Nephron progenitor cell (in vitro differentiated cells): ENCODE measurements around the gene CDKN2C.
A peak's percentile ranks its signal among the peaks of the same experiment; 100 is the strongest.

Experiments
- DNase-seq: peaks from one replicate; pipeline ENCODE4 v3.0.0; 2021
- H3K27ac Mint-ChIP-seq: 2 replicates; pipeline ENCODE4 v1.8.0; 2021; ENCODE audit warnings: mild to moderate bottlenecking, moderate library complexity, mixed read lengths
- H3K27me3 Mint-ChIP-seq: 2 replicates; pipeline ENCODE4 v1.8.0; 2021; ENCODE audit warnings: mild to moderate bottlenecking, low read depth, mixed read lengths; ENCODE audit not compliant: poor library complexity
- H3K36me3 Mint-ChIP-seq: 2 replicates; pipeline ENCODE4 v1.8.0; 2021; ENCODE audit warnings: low read depth, mixed read lengths
- H3K4me1 Mint-ChIP-seq: 2 replicates; pipeline ENCODE4 v1.8.0; 2021; ENCODE audit warnings: mixed read lengths
- H3K4me3 Mint-ChIP-seq: 2 replicates; pipeline ENCODE4 v1.8.0; 2021; ENCODE audit warnings: mild to moderate bottlenecking, moderate library complexity, mixed read lengths
- H3K9me3 Mint-ChIP-seq: 2 replicates; pipeline ENCODE4 v1.8.0; 2021; ENCODE audit warnings: mild to moderate bottlenecking, moderate library complexity, mixed read lengths
- CTCF ChIP-seq: fragments of 200-600 bp; sonication (generic); IDR thresholded peaks from 2 replicates; pipeline ENCODE4 v1.5.0; 2021; ENCODE audit warnings: antibody characterized with exemption

The CDKN2C gene

GRCh38 chr1:50969611-50970508 lies at the start of gene CDKN2C:
Gene CDKN2C (plus strand): TSS chr1:50970245. CDS start chr1:50970369, 124 bp downstream.
- no peaks in the 10 kb centered on the region for H3K36me3 Mint-ChIP-seq
- peaks cover 13% of the 10 kb centered on the region for H3K4me1 Mint-ChIP-seq
- H3K9me3 Mint-ChIP-seq: peaks cover 3% of the 10 kb centered on the region
- TF ChIP-seq CTCF: no peak
- peaks cover 96% of the 10 kb centered on the region for H3K27me3 Mint-ChIP-seq
- DNase-seq: peak; percentile 60
- H3K4me3 Mint-ChIP-seq: peak within 1 kb of the TSS; percentile 83
- H3K27ac Mint-ChIP-seq: no peak within 1 kb of the TSS

- no peak for TF ChIP-seq CTCF
- Mint-ChIP-seq H3K9me3 (peaks cover 58% of the 10 kb centered on the region), H3K4me3 (no peak overlapping the region), H3K27me3 (peaks cover 8% of the 10 kb centered on the region), H3K36me3 (peaks cover 61% of the 10 kb centered on the region), H3K4me1 (no peaks in the 10 kb centered on the region), H3K27ac (no peak overlapping the region)
- no peak for DNase-seq
These were observed 49.6 kb upstream of the CDKN2C start for GRCh38 chr1:50920409-50920808.

- H3K9me3 Mint-ChIP-seq: peaks cover 65% of the 10 kb centered on the region
- H3K27ac Mint-ChIP-seq: no peak overlapping the region
- H3K36me3 Mint-ChIP-seq: peaks cover 67% of the 10 kb centered on the region
- no peaks in the 10 kb centered on the region for H3K4me1 Mint-ChIP-seq
- no peak for TF ChIP-seq CTCF
- peaks cover 8% of the 10 kb centered on the region for H3K27me3 Mint-ChIP-seq
- no peak for DNase-seq
- no peak overlapping the region for H3K4me3 Mint-ChIP-seq
These were observed 49.0 kb upstream of the CDKN2C start for GRCh38 chr1:50921029-50921428.

GRCh38 chr1:50923564-50923963 lies 46.5 kb upstream of the CDKN2C start:
- TF ChIP-seq CTCF: no peak
- Mint-ChIP-seq H3K4me3 (no peak overlapping the region), H3K27ac (no peak overlapping the region), H3K27me3 (peaks cover 5% of the 10 kb centered on the region), H3K36me3 (peaks cover 81% of the 10 kb centered on the region), H3K4me1 (no peaks in the 10 kb centered on the region), H3K9me3 (peaks cover 78% of the 10 kb centered on the region)
- DNase-seq: no peak

GRCh38 chr1:50929376-50929958 lies 40.6 kb upstream of the CDKN2C start:
- H3K36me3 Mint-ChIP-seq: peaks cover 41% of the 10 kb centered on the region
- no peaks in the 10 kb centered on the region for H3K27me3 Mint-ChIP-seq
- H3K27ac Mint-ChIP-seq: no peak overlapping the region
- H3K4me1 Mint-ChIP-seq: peaks cover 5% of the 10 kb centered on the region
- DNase-seq: no peak
- peak; percentile 53 for TF ChIP-seq CTCF
- no peak overlapping the region for H3K4me3 Mint-ChIP-seq
- H3K9me3 Mint-ChIP-seq: peaks cover 32% of the 10 kb centered on the region
